Thyroid gland (tissue), 4 donors: ENCODE data around the gene DCAKD.

ENCODE experiments used
- POLR2A ChIP-seq, 2 donors: fragments of 450-650 bp; IDR thresholded peaks; one replicate each; pipeline ENCODE4 v1.6.1; 2017; ENCODE audit warnings: antibody characterized with exemption in 2 of 2, mild to moderate bottlenecking in 2 of 2, moderate library complexity in 1 of 2
- TF ChIP-seq, protein P1 (sequence below), 6 experiments: fragments of 200-600 bp in 3 of 6; fragments of 450-650 bp in 3 of 6; sonication (generic) in 3 of 6; IDR thresholded peaks; one replicate each; pipeline ENCODE4 v1.5.1; 2016 to 2019; ENCODE audit warnings: antibody characterized with exemption in 6 of 6, mild to moderate bottlenecking in 2 of 6, inconsistent platforms in 1 of 6, moderate library complexity in 1 of 6

- TF ChIP-seq, protein P1, sequence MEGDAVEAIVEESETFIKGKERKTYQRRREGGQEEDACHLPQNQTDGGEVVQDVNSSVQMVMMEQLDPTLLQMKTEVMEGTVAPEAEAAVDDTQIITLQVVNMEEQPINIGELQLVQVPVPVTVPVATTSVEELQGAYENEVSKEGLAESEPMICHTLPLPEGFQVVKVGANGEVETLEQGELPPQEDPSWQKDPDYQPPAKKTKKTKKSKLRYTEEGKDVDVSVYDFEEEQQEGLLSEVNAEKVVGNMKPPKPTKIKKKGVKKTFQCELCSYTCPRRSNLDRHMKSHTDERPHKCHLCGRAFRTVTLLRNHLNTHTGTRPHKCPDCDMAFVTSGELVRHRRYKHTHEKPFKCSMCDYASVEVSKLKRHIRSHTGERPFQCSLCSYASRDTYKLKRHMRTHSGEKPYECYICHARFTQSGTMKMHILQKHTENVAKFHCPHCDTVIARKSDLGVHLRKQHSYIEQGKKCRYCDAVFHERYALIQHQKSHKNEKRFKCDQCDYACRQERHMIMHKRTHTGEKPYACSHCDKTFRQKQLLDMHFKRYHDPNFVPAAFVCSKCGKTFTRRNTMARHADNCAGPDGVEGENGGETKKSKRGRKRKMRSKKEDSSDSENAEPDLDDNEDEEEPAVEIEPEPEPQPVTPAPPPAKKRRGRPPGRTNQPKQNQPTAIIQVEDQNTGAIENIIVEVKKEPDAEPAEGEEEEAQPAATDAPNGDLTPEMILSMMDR (IDR thresholded peaks at IDR 0.05) = no peak
- no peak for TF ChIP-seq POLR2A (IDR thresholded peaks at IDR 0.05)
Measured at GRCh38 chr17:44979426-44979995, 71.9 kb downstream of the DCAKD start.
